Fibroblast of skin of right quadriceps (primary cell): ENCODE measurements around the gene OVOL3.

Source experiments
- DNase-seq: peaks from one replicate; pipeline ENCODE4 v3.0.0-alpha.2; 2013

Gene OVOL3

GRCh38 chr19:36136964-36137686, 26.2 kb downstream of the OVOL3 start:
- DNase-seq = peak; percentile 34

DNA sequence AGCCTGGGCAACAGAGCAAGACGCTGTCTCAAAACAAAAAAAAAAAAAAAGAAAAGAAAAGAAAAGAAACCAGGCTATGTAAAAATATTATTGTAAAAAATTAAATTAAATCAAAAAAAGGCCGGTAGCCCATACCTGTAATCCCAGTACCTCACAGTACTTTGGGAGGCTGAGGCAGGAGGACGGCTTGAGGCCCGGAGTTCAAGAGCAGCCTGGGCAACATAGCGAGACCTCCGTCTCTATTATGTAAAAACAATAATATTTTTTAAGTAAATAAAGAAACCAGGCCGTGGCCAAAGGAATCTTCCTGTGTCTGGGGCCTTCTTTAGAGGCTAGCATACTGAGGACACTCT, 28.2 kb downstream of the OVOL3 start:
- no peak for DNase-seq

GRCh38 chr19:36139473-36140303, 28.7 kb downstream of the OVOL3 start, which contains the start of gene CAPNS1:
Gene CAPNS1, plus strand, starts transcription at chr19:36140066. Its CDS starts 946 bp downstream, at chr19:36141012.
- peak; percentile 95 for DNase-seq

- peak; percentile 68 for DNase-seq
These were observed 29.5 kb downstream of the OVOL3 start for GRCh38 chr19:36140304-36141038.

DNA sequence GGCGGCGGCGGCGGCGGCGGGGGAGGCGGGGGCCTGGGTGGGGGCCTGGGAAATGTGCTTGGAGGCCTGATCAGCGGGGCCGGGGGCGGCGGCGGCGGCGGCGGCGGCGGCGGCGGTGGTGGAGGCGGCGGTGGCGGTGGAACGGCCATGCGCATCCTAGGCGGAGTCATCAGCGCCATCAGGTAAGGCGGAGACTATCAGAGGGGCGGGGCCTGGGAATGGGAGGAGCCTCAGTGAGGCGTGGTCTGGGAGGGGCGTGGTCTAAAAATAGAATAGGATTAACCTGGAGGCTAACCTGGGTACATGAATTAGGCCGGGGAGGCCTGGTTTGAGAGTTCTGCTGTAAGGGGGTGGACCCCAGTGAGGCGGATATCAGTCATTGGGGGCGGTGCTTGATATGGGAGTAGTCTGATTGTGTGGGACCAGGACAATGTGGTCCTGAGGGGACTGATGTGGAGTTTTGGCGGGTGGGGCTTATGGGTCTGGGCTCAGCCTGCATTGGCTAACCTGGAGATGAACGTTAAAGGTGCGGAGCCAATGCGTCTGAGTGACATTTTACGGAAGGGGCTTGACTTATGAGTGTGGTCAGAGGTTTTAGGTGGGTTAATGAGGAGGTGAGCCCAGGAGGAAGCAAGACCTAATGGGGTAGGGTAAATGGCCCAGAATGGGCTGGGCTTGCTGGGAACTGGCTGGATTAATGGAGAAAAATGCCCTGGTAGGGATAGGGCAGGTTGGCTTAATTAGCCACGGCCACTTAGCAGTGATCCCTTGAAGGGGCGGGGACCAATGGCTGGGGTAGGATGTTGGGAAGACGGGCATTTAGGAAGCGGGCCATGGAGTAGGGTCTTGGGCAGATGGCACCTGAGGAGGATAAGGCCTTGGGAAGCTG, 30.3 kb downstream of the OVOL3 start:
- DNase-seq = peak; percentile 82

- DNase-seq = no peak
These were observed 31.1 kb downstream of the OVOL3 start for GRCh38 chr19:36142046-36142445.

- no peak for DNase-seq
These were observed 31.6 kb downstream of the OVOL3 start for GRCh38 chr19:36142496-36142895.

- DNase-seq = no peak
These were observed 33.7 kb downstream of the OVOL3 start for GRCh38 chr19:36144624-36145023.

DNA sequence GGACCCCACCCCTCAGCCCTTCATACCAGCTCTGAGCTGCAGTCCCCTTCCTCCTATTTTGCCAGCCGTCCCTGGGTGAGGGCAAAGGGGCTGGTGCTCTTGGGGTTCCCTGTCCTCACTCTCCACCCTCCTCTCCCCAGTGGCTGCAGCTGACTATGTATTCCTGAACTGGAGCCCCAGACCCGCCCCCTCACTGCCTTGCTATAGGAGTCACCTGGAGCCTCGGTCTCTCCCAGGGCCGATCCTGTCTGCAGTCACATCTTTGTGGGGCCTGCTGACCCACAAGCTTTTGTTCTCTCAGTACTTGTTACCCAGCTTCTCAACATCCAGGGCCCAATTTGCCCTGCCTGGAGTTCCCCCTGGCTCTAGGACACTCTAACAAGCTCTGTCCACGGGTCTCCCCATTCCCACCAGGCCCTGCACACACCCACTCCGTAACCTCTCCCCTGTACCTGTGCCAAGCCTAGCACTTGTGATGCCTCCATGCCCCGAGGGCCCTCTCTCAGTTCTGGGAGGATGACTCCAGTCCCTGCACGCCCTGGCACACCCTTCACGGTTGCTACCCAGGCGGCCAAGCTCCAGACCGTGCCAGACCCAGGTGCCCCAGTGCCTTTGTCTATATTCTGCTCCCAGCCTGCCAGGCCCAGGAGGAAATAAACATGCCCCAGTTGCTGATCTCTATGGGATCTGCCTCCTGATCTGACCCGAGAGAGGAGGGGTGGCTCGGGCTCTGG, 38.9 kb downstream of the OVOL3 start:
- no peak for DNase-seq

- DNase-seq = no peak
These were observed 39.6 kb downstream of the OVOL3 start for GRCh38 chr19:36150586-36150985.

GRCh38 chr19:36151144-36152018, 40.4 kb downstream of the OVOL3 start:
- DNase-seq = no peak

DNA sequence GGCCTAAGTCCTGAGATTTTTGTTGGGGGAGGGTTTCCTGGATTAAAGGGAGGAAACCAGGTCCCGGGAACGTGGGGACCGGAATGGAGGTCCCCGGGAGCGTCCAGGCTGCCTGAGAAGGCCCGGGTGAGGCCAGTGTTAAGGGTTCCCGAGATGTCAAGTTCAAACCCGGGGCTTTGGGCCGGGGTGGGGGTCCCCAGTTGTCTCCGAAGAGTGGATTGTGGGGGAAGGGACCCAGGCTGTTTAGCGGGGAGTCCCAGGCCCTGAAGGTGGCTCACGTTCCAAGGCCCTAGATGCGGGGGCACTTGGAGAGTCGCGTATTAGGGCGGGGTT, 41.0 kb downstream of the OVOL3 start:
- no peak for DNase-seq

DNA sequence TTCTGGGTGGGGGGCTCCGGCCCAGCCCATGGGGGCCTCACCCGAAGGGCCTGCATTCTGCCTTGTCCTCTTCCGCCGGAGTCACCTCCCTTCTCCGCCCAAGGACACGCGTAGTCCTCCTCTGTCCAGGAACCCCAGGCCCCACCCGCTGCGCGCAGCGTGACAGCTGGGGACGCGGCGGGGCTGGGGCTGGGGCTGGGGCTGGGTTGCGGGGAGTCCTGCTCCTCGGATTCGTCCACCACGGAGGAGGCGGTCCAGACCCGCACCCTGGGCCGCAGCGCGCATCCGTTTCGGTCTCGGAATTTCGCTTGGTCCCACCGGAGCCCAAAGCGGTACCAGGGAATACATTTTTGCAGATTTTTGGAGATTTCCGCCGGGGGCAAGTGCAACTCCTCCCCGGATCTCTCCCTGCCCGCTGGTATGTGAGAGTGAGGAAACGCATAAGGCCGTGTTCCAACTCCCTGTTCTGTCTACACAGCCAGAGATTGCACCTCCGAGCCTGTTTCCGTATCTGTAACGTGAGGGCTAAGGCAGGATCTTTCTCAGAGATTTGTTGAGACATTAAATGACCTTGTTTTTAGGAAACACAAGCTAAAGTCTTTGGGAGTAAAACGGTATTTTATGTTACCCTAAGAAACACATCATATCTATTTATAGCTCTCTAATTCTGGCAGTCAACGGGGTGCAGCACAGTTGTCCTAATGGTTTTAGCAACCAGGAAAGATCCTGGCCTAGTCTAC, 41.6 kb downstream of the OVOL3 start, which contains the start of gene COX7A1:
Gene COX7A1 (minus strand): TSS at position 96 of the 740 bp plus-strand sequence. CDS start 40 bp downstream, at position 56.
- peak; percentile 19 for DNase-seq

GRCh38 chr19:36153126-36153525, 42.2 kb downstream of the OVOL3 start:
- no peak for DNase-seq

GRCh38 chr19:36160821-36161596, 50.1 kb downstream of the OVOL3 start:
- no peak for DNase-seq
